Measurements from ENCODE around the gene LKAAEAR1.

Gene LKAAEAR1

GRCh38 chr20:64077094-64077493 lies 7.1 kb downstream of the LKAAEAR1 start:
- TF ChIP-seq EZH2phosphoT487 (IDR thresholded peaks at IDR 0.05; ENCODE audit: low read depth): no peak
- TF ChIP-seq CTCF (IDR thresholded peaks at IDR 0.05; ENCODE audit: low read depth, low read length): no peak
- peaks cover 19% of the 10 kb centered on the region for H3K36me3 ChIP-seq (replicated peaks; ENCODE audit: low read depth, low read length)
- H3K4me3 ChIP-seq (ENCODE audit: low read length): peak overlapping the region; percentile 91
- no peaks in the 10 kb centered on the region for H4K20me1 ChIP-seq (ENCODE audit: insufficient read depth, low read length)
- peaks cover 34% of the 10 kb centered on the region for H3K79me2 ChIP-seq (ENCODE audit: low read length)
- H3K9ac ChIP-seq (ENCODE audit: low read length): peak overlapping the region; percentile 98
- no peaks in the 10 kb centered on the region for H3K27me3 ChIP-seq (ENCODE audit: low read depth, low read length)
- no peak overlapping the region for H2AFZ ChIP-seq (ENCODE audit: low read depth, low read length)
- H3K4me1 ChIP-seq (ENCODE audit: low read length): peaks cover 30% of the 10 kb centered on the region
- H3K27ac ChIP-seq (ENCODE audit: low read length): peak overlapping the region; percentile 91
- peak overlapping the region; percentile 99 for H3K4me2 ChIP-seq (ENCODE audit: low read length)
- H3K9me3 ChIP-seq (ENCODE audit: insufficient read depth, low read length): no peaks in the 10 kb centered on the region

GRCh38 chr20:64076061-64076997 lies 7.9 kb downstream of the LKAAEAR1 start:
- H3K27ac ChIP-seq (ENCODE audit: low read length): peak overlapping the region; percentile 91
- peaks cover 30% of the 10 kb centered on the region for H3K4me1 ChIP-seq (ENCODE audit: low read length)
- no peaks in the 10 kb centered on the region for H3K27me3 ChIP-seq (ENCODE audit: low read depth, low read length)
- H3K36me3 ChIP-seq (replicated peaks; ENCODE audit: low read depth, low read length): peaks cover 19% of the 10 kb centered on the region
- no peaks in the 10 kb centered on the region for H4K20me1 ChIP-seq (ENCODE audit: insufficient read depth, low read length)
- H3K4me2 ChIP-seq (ENCODE audit: low read length): peak overlapping the region; percentile 99
- peak overlapping the region; percentile 91 for H3K4me3 ChIP-seq (ENCODE audit: low read length)
- no peak overlapping the region for H2AFZ ChIP-seq (ENCODE audit: low read depth, low read length)
- H3K79me2 ChIP-seq (ENCODE audit: low read length): peaks cover 34% of the 10 kb centered on the region
- H3K9ac ChIP-seq (ENCODE audit: low read length): peak overlapping the region; percentile 98
- TF ChIP-seq EZH2phosphoT487 (IDR thresholded peaks at IDR 0.05; ENCODE audit: low read depth) (no peak), CTCF (IDR thresholded peaks at IDR 0.05; ENCODE audit: low read depth, low read length) (no peak)
- H3K9me3 ChIP-seq (ENCODE audit: insufficient read depth, low read length): no peaks in the 10 kb centered on the region

GRCh38 chr20:64075556-64075955 lies 8.6 kb downstream of the LKAAEAR1 start:
- Histone ChIP-seq H3K4me3 (ENCODE audit: low read length) (no peak overlapping the region), H2AFZ (ENCODE audit: low read depth, low read length) (no peak overlapping the region), H3K4me1 (ENCODE audit: low read length) (peaks cover 27% of the 10 kb centered on the region), H3K9ac (ENCODE audit: low read length) (no peak overlapping the region), H3K9me3 (ENCODE audit: insufficient read depth, low read length) (no peaks in the 10 kb centered on the region), H3K79me2 (ENCODE audit: low read length) (peaks cover 34% of the 10 kb centered on the region), H3K36me3 (replicated peaks; ENCODE audit: low read depth, low read length) (peaks cover 19% of the 10 kb centered on the region), H3K27ac (ENCODE audit: low read length) (no peak overlapping the region), H4K20me1 (ENCODE audit: insufficient read depth, low read length) (no peaks in the 10 kb centered on the region), H3K27me3 (ENCODE audit: low read depth, low read length) (no peaks in the 10 kb centered on the region), H3K4me2 (ENCODE audit: low read length) (no peak overlapping the region)
- TF ChIP-seq CTCF (IDR thresholded peaks at IDR 0.05; ENCODE audit: low read depth, low read length): no peak
- TF ChIP-seq EZH2phosphoT487 (IDR thresholded peaks at IDR 0.05; ENCODE audit: low read depth): no peak

- Histone ChIP-seq H3K4me1 (ENCODE audit: low read length) (peaks cover 25% of the 10 kb centered on the region), H3K27ac (ENCODE audit: low read length) (no peak overlapping the region), H3K4me2 (ENCODE audit: low read length) (no peak overlapping the region)
Measured at GRCh38 chr20:64074963-64075362, 9.2 kb downstream of the LKAAEAR1 start.

More at GRCh38 chr20:64074963-64075362, 9.2 kb downstream of the LKAAEAR1 start:
- Histone ChIP-seq H2AFZ (ENCODE audit: low read depth, low read length) (no peak overlapping the region), H3K36me3 (replicated peaks; ENCODE audit: low read depth, low read length) (peaks cover 19% of the 10 kb centered on the region), H3K4me3 (ENCODE audit: low read length) (no peak overlapping the region), H3K79me2 (ENCODE audit: low read length) (peaks cover 34% of the 10 kb centered on the region), H4K20me1 (ENCODE audit: insufficient read depth, low read length) (no peaks in the 10 kb centered on the region), H3K27me3 (ENCODE audit: low read depth, low read length) (no peaks in the 10 kb centered on the region), H3K9me3 (ENCODE audit: insufficient read depth, low read length) (no peaks in the 10 kb centered on the region), H3K9ac (ENCODE audit: low read length) (no peak overlapping the region)
- TF ChIP-seq CTCF (IDR thresholded peaks at IDR 0.05; ENCODE audit: low read depth, low read length) (no peak), EZH2phosphoT487 (IDR thresholded peaks at IDR 0.05; ENCODE audit: low read depth) (no peak)

Data from OCI-LY3 (cell line).